IMR-90 (cell line): ENCODE data around the gene REN. TPM values are rescaled to one million over a fixed set of nuclear protein-coding genes. Genes with fewer than 3 reads are reported as not detected.

Source experiments
- ATAC-seq: fragments of 200-7000 bp; cut with Tn5 transposase; 2 replicates; pipeline ENCODE4 v1.9.1; 2020; ENCODE audit warnings: low read depth, mild to moderate bottlenecking, moderate library complexity
- BruUV-seq: library from RNA; stranded (reverse); fragments of 400-500 nt; replicated peaks from 2 replicates; lab custom pipeline; 2021; lab: Mats Ljungman, UMichigan
- CTCF ChIA-PET: fragments of 300-600 bp; formaldehyde crosslinking; extraction: SDS; loops from one replicate; lab custom pipeline; 2021; ENCODE audit warnings: antibody characterized with exemption; lab: Yijun Ruan, JAX
- POLR2A ChIA-PET: fragments of 300-600 bp; sonication (Branson Sonifier 250); formaldehyde crosslinking; loops from one replicate; lab custom pipeline; 2022; ENCODE audit warnings: antibody characterized with exemption; ENCODE audit not compliant: unreplicated experiment; lab: Charles Lee
- DNase-seq: peaks from one replicate; pipeline ENCODE4 v3.0.0; 2013
- H2AFZ ChIP-seq: replicated peaks from 2 replicates; pipeline ENCODE3; 2013; ENCODE audit warnings: low read length, mild to moderate bottlenecking; ENCODE audit not compliant: poor library complexity
- H2AK5ac ChIP-seq: 2 replicates; pipeline ENCODE4 v1.6.1; 2013; ENCODE audit warnings: low read depth, low read length, inconsistent platforms
- H2AK9ac ChIP-seq: replicated peaks from 2 replicates; pipeline ENCODE3; 2013; ENCODE audit warnings: mild to moderate bottlenecking, low read depth, low read length, moderate library complexity; ENCODE audit not compliant: poor library complexity
- H2BK120ac ChIP-seq: 2 replicates; pipeline ENCODE4 v1.6.1; 2013; ENCODE audit warnings: low read depth, low read length, inconsistent platforms
- H2BK15ac ChIP-seq: 3 replicates; pipeline ENCODE4 v1.6.1; 2013; ENCODE audit warnings: low read depth, low read length, inconsistent platforms
- H2BK20ac ChIP-seq: 2 replicates; pipeline ENCODE4 v1.6.1; 2013; ENCODE audit warnings: low read depth, mild to moderate bottlenecking, inconsistent platforms, low read length, moderate library complexity
- H2BK5ac ChIP-seq: 2 replicates; pipeline ENCODE4 v1.6.1; 2013; ENCODE audit warnings: mild to moderate bottlenecking, low read depth, low read length, inconsistent platforms; ENCODE audit not compliant: poor library complexity, severe bottlenecking
- H3K14ac ChIP-seq: replicated peaks from 2 replicates; pipeline ENCODE4 v1.6.1; 2013; ENCODE audit warnings: low read depth, low read length, inconsistent platforms
- H3K18ac ChIP-seq: 2 replicates; pipeline ENCODE4 v1.6.1; 2013; ENCODE audit warnings: low read depth, low read length, control low read depth
- H3K23ac ChIP-seq: 2 replicates; pipeline ENCODE4 v1.6.1; 2013; ENCODE audit warnings: low read depth, low read length, inconsistent platforms
- H3K27ac ChIP-seq: 2 replicates; pipeline ENCODE4 v1.5.1; 2013; ENCODE audit warnings: mild to moderate bottlenecking, control low read depth, low read length; ENCODE audit not compliant: insufficient read depth
- H3K27me3 ChIP-seq: 2 replicates; pipeline ENCODE4 v1.6.1; 2013; ENCODE audit warnings: low read length; ENCODE audit not compliant: control insufficient read depth, insufficient read depth
- H3K36me3 ChIP-seq: 2 replicates; pipeline ENCODE4 v1.6.1; 2013; ENCODE audit warnings: low read length, mixed read lengths; ENCODE audit not compliant: control insufficient read depth, insufficient read depth
- H3K4ac ChIP-seq: 2 replicates; pipeline ENCODE4 v1.6.1; 2013; ENCODE audit warnings: low read depth, low read length, inconsistent platforms
- H3K4me1 ChIP-seq: 2 replicates; pipeline ENCODE4 v1.6.1; 2013; ENCODE audit warnings: low read length, mixed read lengths; ENCODE audit not compliant: control insufficient read depth, insufficient read depth
- H3K4me2 ChIP-seq: 2 replicates; pipeline ENCODE4 v1.6.1; 2013; ENCODE audit warnings: low read depth, mild to moderate bottlenecking, control low read depth, low read length, moderate library complexity
- H3K4me3 ChIP-seq: 2 replicates; pipeline ENCODE4 v1.5.1; 2013; ENCODE audit warnings: low read depth, mild to moderate bottlenecking, control low read depth, low read length, moderate library complexity; ENCODE audit not compliant: insufficient read depth
- H3K56ac ChIP-seq: 2 replicates; pipeline ENCODE4 v1.6.1; 2013; ENCODE audit warnings: low read length, inconsistent platforms; ENCODE audit not compliant: insufficient read depth; ENCODE audit errors: extremely low read depth
- H3K79me1 ChIP-seq, 2 experiments: 2 replicates each; pipeline ENCODE4 v1.6.1; 2013; ENCODE audit warnings: low read length in 2 of 2, inconsistent platforms in 1 of 2, low read depth in 1 of 2
- H3K9ac ChIP-seq: 2 replicates; pipeline ENCODE4 v1.6.1; 2013; ENCODE audit warnings: low read depth, low read length, control low read depth
- H3K9me1 ChIP-seq: 2 replicates; pipeline ENCODE4 v1.6.1; 2013; ENCODE audit warnings: low read length, inconsistent platforms; ENCODE audit not compliant: insufficient read depth
- H3K9me3 ChIP-seq: 2 replicates; pipeline ENCODE4 v1.6.1; 2013; ENCODE audit warnings: low read length; ENCODE audit not compliant: control insufficient read depth, insufficient read depth
- H4K20me1 ChIP-seq: 2 replicates; pipeline ENCODE4 v1.6.1; 2013; ENCODE audit warnings: low read length, inconsistent platforms; ENCODE audit not compliant: insufficient read depth
- H4K5ac ChIP-seq: 2 replicates; pipeline ENCODE4 v1.6.1; 2013; ENCODE audit warnings: mild to moderate bottlenecking, low read depth, low read length, control low read depth
- H4K8ac ChIP-seq, 2 experiments: 2 replicates each; pipeline ENCODE4 v1.6.1; 2013; ENCODE audit warnings: low read depth in 2 of 2, low read length in 2 of 2, control low read depth in 1 of 2, inconsistent platforms in 1 of 2
- H4K91ac ChIP-seq: 2 replicates; pipeline ENCODE4 v1.6.1; 2013; ENCODE audit warnings: low read depth, low read length, inconsistent platforms; ENCODE audit not compliant: insufficient read depth
- RCOR1 ChIP-seq: IDR thresholded peaks from 2 replicates; pipeline ENCODE4 v1.6.1; 2012; ENCODE audit warnings: mild to moderate bottlenecking, low read length, improper control_type of control experiment; ENCODE audit not compliant: insufficient replicate concordance
- SMC3 ChIP-seq: fragments of 150-350 bp; IDR thresholded peaks from 2 replicates; pipeline ENCODE4 v1.6.1; 2016; ENCODE audit warnings: low read depth, mild to moderate bottlenecking, antibody characterized with exemption, low read length, moderate library complexity
- WGBS, 2 experiments: methylation state at CpG; one replicate each; pipeline versions ENCODE4 v1.1.5 to v1.1.7; 2013; ENCODE audit warnings: missing lambda C conversion rate in 2 of 2; ENCODE audit not compliant: insufficient read length in 1 of 2; ENCODE audit errors: extremely low coverage in 2 of 2; 5-methylcytosine and 5-hydroxymethylcytosine counted together
- dilution Hi-C: fragments of 300-500 bp; cut with HindIII; formaldehyde crosslinking; loops from one replicate; pipeline ENCODE4 v1.14.3; 2018; ENCODE audit warnings: low sequenced_read_pairs; ENCODE audit not compliant: unreplicated experiment
- in situ Hi-C: fragments of 300-500 bp; cut with MboI; formaldehyde crosslinking; loops from 3 replicates; pipeline ENCODE4 v1.14.3; 2019; ENCODE audit warnings: low sequenced_read_pairs, inconsistent platforms, mixed read lengths
- intact Hi-C: fragments of 100-400 bp; cut with micrococcal nuclease; formaldehyde crosslinking; loops from 2 replicates; pipeline ENCODE4 v1.10.0; 2022
- polyA plus RNA-seq, 3 experiments: library from polyadenylated mRNA; depleted of rRNA; stranded (reverse); fragments of >200 nt; gene quantifications; 2 replicates each; pipeline ENCODE4 v1.2.3, GENCODE V29; 2012; ENCODE audit warnings: low replicate concordance in 1 of 3
- total RNA-seq: library from RNA; depleted of rRNA; stranded (reverse); fragments of >200 nt; gene quantifications from 2 replicates; pipeline ENCODE4 v1.2.3, GENCODE V29; 2012

The REN gene
- total and polyA plus RNA-seq, 2 of the 4 experiments (the other 2 are of a cell fraction) = 0.54 to 1.2 TPM

DNA sequence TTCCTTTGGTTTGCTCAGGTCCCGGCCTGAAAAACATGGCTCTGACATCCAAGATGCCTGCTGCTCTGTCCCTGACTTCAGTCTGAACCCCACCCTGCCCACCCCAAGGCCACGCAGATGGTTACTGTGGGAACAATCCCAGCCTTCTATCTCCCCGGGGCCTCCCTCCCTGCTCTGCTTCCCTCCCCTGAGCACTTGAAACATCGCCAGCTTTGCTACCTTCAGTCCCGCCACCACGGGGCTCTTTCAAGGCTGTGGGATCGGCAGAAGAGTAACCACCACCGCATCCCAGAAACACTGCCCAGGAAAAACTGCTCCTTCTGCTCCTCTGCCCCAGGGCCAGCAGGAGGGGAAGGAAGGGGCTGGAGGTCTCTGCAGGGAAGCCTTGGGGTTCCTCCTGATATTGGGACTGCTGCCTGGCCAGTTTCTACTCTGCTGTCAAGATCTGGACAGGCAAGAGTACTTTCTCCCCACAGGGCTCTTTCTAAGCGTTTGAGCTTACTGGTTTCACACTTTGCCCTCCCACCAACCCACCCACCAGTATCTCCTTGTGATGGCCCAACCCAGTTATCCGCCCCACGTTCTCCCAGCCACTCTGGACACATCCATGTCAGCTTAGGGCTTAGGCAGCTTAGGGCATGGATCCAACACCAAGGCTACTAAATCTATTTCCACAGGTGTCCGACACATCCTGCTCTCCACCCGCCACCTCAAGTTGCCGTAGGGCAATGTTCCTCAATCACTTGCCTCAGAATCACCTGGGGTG is 22.7 kb downstream of the REN start:
- H2AFZ ChIP-seq = no peak overlapping the region
- no peak overlapping the region for H4K5ac ChIP-seq
- 52% methylated on average over 4 of the region's 14 CpGs; no CpG with 5 or more reads in 1 of the 2 experiments for WGBS, 2 experiments
- DNase-seq = no peak
- no peak overlapping the region for H3K14ac ChIP-seq
- peaks cover 25% of the 10 kb centered on the region for H3K36me3 ChIP-seq
- no peak overlapping the region for H3K23ac ChIP-seq
- ChIA-PET CTCF (interaction anchor here (0.6 kb wide), 1 partner anchor 223 kb away, joined by 3 read pairs; no protein-coding TSS in a partner anchor), POLR2A (no interaction called here)
- dilution Hi-C loops (loop anchor here (25.0 kb wide), 1 partner anchor 281 kb away; the partner anchor contains the start of gene SNRPE), intact Hi-C loops (no loop called here), in situ Hi-C loops (no loop called here)
- H3K4me2 ChIP-seq = no peak overlapping the region
- no peaks in the 10 kb centered on the region; a peak in 1 of 4 replicates for H3K79me1 ChIP-seq
- no peak overlapping the region for H3K9ac ChIP-seq
- no peak overlapping the region for H3K4me3 ChIP-seq
- H3K56ac ChIP-seq = no peak overlapping the region
- H2BK120ac ChIP-seq = no peak overlapping the region
- no peaks in the 10 kb centered on the region for H3K9me1 ChIP-seq
- H4K8ac ChIP-seq = no peak overlapping the region
- H2AK9ac ChIP-seq = no peak overlapping the region
- no peaks in the 10 kb centered on the region for H3K4me1 ChIP-seq
- no peak overlapping the region for H2BK20ac ChIP-seq
- no peaks in the 10 kb centered on the region for H4K20me1 ChIP-seq
- no peaks in the 10 kb centered on the region for H3K27me3 ChIP-seq
- H3K27ac ChIP-seq = no peak overlapping the region
- H3K18ac ChIP-seq = no peak overlapping the region
- H2BK5ac ChIP-seq = no peak overlapping the region
- no TSS peak for BruUV-seq
- H4K91ac ChIP-seq = no peak overlapping the region
- H3K4ac ChIP-seq = no peak overlapping the region
- H3K9me3 ChIP-seq = no peaks in the 10 kb centered on the region
- TF ChIP-seq SMC3 (no peak), RCOR1 (no peak)
- no peak overlapping the region for H2AK5ac ChIP-seq
- H2BK15ac ChIP-seq = no peak overlapping the region
- ATAC-seq = no peak
